Loucy (cell line): ENCODE measurements around the gene CLSTN2.

ENCODE experiments used
- EZH2phosphoT487 ChIP-seq: fragments of 200-600 bp; IDR thresholded peaks from 2 replicates; pipeline ENCODE4 v1.6.1; 2018; ENCODE audit warnings: antibody characterized with exemption, mild to moderate bottlenecking, moderate library complexity, borderline replicate concordance
- TF ChIP-seq, protein P1 (sequence below): fragments of 200-600 bp; sonication (generic); conservative IDR thresholded peaks from 2 replicates; pipeline ENCODE4 v1.5.1; 2014; ENCODE audit warnings: mild to moderate bottlenecking, antibody characterized with exemption, low read length

- TF ChIP-seq EZH2phosphoT487: no peak
- TF ChIP-seq, protein P1, sequence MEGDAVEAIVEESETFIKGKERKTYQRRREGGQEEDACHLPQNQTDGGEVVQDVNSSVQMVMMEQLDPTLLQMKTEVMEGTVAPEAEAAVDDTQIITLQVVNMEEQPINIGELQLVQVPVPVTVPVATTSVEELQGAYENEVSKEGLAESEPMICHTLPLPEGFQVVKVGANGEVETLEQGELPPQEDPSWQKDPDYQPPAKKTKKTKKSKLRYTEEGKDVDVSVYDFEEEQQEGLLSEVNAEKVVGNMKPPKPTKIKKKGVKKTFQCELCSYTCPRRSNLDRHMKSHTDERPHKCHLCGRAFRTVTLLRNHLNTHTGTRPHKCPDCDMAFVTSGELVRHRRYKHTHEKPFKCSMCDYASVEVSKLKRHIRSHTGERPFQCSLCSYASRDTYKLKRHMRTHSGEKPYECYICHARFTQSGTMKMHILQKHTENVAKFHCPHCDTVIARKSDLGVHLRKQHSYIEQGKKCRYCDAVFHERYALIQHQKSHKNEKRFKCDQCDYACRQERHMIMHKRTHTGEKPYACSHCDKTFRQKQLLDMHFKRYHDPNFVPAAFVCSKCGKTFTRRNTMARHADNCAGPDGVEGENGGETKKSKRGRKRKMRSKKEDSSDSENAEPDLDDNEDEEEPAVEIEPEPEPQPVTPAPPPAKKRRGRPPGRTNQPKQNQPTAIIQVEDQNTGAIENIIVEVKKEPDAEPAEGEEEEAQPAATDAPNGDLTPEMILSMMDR: no peak
These were observed 691.9 kb downstream of the CLSTN2 start for GRCh38 chr3:140626856-140627255.
